Right lobe of liver (tissue), 4 donors: ENCODE measurements around the gene NAT14.

ENCODE experiments used
- POLR2A ChIP-seq: fragments of 450-650 bp; IDR thresholded peaks from one replicate; pipeline ENCODE4 v1.6.1; 2017; ENCODE audit warnings: antibody characterized with exemption, mild to moderate bottlenecking
- TF ChIP-seq, protein P1 (sequence below), 4 donors: fragments of 200-600 bp in 3 of 4; fragments of 450-650 bp in 1 of 4; IDR thresholded peaks; one replicate each; pipeline versions ENCODE4 v1.5.1 to v1.8.0; 2016 to 2022; ENCODE audit warnings: antibody characterized with exemption in 4 of 4, mild to moderate bottlenecking in 2 of 4
- donor health status: DM: no; HTN: no; CAD: no.
- donor health status: DM: no; HTN: no; CAD: no.
- donor health status: DM: no; HTN: yes; CAD: no.

DNA sequence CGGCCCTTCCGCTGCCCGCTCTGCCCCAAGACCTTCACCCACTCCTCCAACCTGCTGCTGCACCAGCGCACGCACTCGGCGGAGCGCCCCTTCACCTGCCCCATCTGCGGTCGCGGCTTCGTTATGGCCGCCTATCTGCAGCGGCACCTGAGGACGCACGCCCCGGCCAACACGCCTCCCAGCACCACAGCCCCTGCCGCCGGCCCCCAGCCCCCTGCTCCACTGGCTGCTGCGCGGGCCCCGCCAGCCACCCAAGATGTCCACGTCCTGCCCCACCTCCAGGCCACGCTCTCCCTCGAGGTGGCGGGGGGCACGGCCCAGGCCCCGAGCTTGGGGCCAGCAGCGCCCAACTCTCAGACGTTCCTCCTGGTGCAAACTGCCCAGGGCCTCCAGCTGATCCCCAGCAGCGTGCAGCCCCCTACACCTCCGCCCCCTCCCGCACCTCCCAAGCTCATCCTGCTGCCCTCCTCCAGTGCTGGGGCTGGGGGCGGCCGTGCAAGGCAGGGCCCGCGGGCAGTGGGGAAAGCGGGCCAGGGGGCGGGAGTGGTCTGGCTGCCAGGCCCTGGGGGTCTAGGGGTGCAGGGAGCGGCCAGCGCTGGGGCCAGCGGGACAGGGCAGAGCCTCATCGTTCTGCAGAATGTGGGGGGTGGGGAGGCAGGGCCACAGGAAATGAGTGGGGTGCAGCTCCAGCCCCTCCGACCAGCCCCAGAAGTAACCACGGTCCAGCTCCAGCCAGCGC is 1.9 kb upstream of the NAT14 start:
- TF ChIP-seq, protein P1, sequence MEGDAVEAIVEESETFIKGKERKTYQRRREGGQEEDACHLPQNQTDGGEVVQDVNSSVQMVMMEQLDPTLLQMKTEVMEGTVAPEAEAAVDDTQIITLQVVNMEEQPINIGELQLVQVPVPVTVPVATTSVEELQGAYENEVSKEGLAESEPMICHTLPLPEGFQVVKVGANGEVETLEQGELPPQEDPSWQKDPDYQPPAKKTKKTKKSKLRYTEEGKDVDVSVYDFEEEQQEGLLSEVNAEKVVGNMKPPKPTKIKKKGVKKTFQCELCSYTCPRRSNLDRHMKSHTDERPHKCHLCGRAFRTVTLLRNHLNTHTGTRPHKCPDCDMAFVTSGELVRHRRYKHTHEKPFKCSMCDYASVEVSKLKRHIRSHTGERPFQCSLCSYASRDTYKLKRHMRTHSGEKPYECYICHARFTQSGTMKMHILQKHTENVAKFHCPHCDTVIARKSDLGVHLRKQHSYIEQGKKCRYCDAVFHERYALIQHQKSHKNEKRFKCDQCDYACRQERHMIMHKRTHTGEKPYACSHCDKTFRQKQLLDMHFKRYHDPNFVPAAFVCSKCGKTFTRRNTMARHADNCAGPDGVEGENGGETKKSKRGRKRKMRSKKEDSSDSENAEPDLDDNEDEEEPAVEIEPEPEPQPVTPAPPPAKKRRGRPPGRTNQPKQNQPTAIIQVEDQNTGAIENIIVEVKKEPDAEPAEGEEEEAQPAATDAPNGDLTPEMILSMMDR (IDR thresholded peaks at IDR 0.05): no peak
- TF ChIP-seq POLR2A: no peak
